H1 (cell line): ENCODE data around the gene FRMD4A. TPM values are rescaled to one million over a fixed set of nuclear protein-coding genes. Genes with fewer than 3 reads are reported as not detected.

Source experiments
- ASH2L ChIP-seq: fragments of 200-600, 300-600 bp; sonication (generic); IDR thresholded peaks from one replicate; pipeline ENCODE4 v1.7.1; 2017; ENCODE audit warnings: low read length
- CEBPB ChIP-seq: IDR thresholded peaks from 2 replicates; pipeline ENCODE4 v1.6.1; 2012; ENCODE audit warnings: low read depth, low read length
- CHD2 ChIP-seq: IDR thresholded peaks from 2 replicates; pipeline ENCODE4 v1.6.1; 2012; ENCODE audit warnings: low read length, improper control_type of control experiment
- CHD7 ChIP-seq: fragments of 300-600 bp; sonication (generic); IDR thresholded peaks from 2 replicates; pipeline ENCODE4 v1.7.1; 2012; ENCODE audit warnings: low read length, moderate library complexity, mild to moderate bottlenecking, inconsistent platforms; ENCODE audit not compliant: insufficient replicate concordance
- KDM4A ChIP-seq: IDR thresholded peaks from one replicate; pipeline ENCODE4 v1.7.1; 2012; ENCODE audit warnings: low read depth, mild to moderate bottlenecking, moderate library complexity, low read length, inconsistent platforms; ENCODE audit not compliant: severe bottlenecking
- POU5F1 ChIP-seq: IDR thresholded peaks from 2 replicates; pipeline ENCODE4 v1.6.1; 2011; ENCODE audit warnings: low read depth, mild to moderate bottlenecking, low read length, moderate library complexity
- SAP30 ChIP-seq: fragments of 300-600 bp; sonication (generic); IDR thresholded peaks from 2 replicates; pipeline ENCODE4 v1.7.1; 2012; ENCODE audit warnings: low read length, moderate library complexity, mild to moderate bottlenecking, inconsistent platforms; ENCODE audit not compliant: insufficient read depth, insufficient replicate concordance
- SIN3A ChIP-seq, 2 experiments: IDR thresholded peaks in 1 of 2; conservative IDR thresholded peaks in 1 of 2; 2 replicates each; pipeline ENCODE4 v1.6.1; 2011 to 2012; ENCODE audit warnings: low read length in 2 of 2, improper control_type of control experiment in 1 of 2, low read depth in 1 of 2, mild to moderate bottlenecking in 1 of 2
- SRF ChIP-seq: IDR thresholded peaks from 2 replicates; pipeline ENCODE4 v1.6.1; 2011; ENCODE audit warnings: mild to moderate bottlenecking, low read depth, low read length, moderate library complexity
- TCF12 ChIP-seq: IDR thresholded peaks from 2 replicates; pipeline ENCODE4 v1.6.1; 2011; ENCODE audit warnings: low read depth, mild to moderate bottlenecking, low read length
- USF2 ChIP-seq: IDR thresholded peaks from 2 replicates; pipeline ENCODE4 v1.6.1; 2011; ENCODE audit warnings: low read length, improper control_type of control experiment
- polyA plus RNA-seq, 7 experiments: library from polyadenylated mRNA; depleted of rRNA in 3 of 7; stranded (reverse) in 5 of 7; unstranded in 2 of 7; fragments of >200 nt in 5 of 7; fragments of 200-250 nt in 2 of 7; gene quantifications; 1 replicate in 5 of 7; 2 replicates in 1 of 7; 4 replicates in 1 of 7; pipeline versions ENCODE4 v1.2.1 to v1.2.3, GENCODE V29; 2011 to 2013; ENCODE audit warnings: missing spikeins in 2 of 7, mixed read lengths in 2 of 7
- total RNA-seq: library from RNA; stranded (reverse); fragmentation: NEBNext Ultra II Directional; extraction: Animal tissue kit (Norgen Biotek cat#: 25700); gene quantifications from 2 replicates; pipeline ENCODE4 v1.2.1, GENCODE V29; 2021

FRMD4A gene
- total and polyA plus RNA-seq, 2 of the 8 experiments (the other 6 are each of a cell fraction or from before 2014, with no cell fraction given), result 38.6 to 39.6 TPM

GRCh38 chr10:13695588-13695987 is 635.1 kb downstream of the FRMD4A start (continued):
- TF ChIP-seq CHD7 (no peak), TCF12 (no peak), USF2 (no peak), SAP30 (no peak), SIN3A (conservative IDR thresholded peaks at IDR 0.05 in 1 of 2, IDR thresholded peaks at IDR 0.05 in 1 of 2; ENCODE audit: low read depth in 1 of 2, low read length in 2 of 2) (no peak), ASH2L (no peak), CEBPB (no peak), SRF (no peak), KDM4A (no peak), CHD2 (no peak), POU5F1 (no peak)
